Measurements from ENCODE around the gene PLTP.
A peak's percentile ranks its signal among the peaks of the same experiment; 100 is the strongest.

PLTP gene

DNA sequence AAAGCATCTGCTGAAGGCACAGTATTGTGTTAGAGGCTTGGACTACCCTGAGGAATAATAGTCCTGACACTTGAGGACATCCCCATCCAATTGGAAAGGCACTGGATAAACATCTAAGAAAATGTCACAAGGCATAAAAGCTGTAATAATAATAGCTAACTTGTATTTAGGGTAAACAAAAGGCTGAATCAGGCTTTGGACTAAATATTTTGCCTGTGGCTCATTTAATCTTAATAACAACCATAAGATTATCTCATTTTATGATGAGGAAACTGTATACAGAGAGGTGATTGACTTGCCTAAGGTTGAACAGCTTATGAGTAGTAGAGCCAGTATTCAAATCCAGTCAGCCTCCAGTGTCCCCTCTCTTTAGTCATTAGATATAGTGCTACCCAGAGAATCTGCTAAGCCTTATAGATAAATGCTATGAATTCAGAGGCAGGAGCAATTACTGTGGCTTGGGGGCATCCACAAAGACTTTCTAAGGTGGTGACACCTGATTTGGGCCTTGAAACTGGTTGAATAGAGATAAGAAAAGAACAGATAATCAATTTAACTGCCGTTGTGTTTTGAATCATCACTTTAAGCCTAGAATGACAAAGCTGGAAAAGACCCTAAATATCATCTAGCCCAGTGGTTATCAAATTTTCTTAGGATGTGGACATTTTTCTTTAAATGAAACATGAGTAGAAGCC is 38.4 kb downstream of the PLTP start:
- DNase-seq (ENCODE audit: low spot score) = no peak

DNA sequence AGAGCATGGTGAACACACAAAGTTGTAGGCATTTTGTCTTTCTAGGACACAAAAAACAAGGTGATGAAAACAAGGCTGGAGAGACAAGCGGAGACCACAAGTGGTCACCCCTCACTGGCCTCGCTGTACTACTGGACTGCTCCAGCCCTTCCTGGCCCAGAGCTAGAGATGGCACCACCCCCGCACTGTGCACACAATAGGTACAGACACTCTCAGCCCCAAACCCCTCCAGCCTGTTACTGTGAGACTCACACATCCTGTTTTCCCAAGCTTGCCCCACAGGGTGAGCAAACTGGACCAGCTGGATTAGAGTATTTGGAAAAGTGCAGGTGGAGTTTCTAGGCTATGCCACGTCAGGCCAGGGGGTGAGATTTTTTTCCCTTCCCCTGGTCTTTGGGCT is 39.3 kb downstream of the PLTP start:
- DNase-seq (ENCODE audit: low spot score) = no peak

- no peak for DNase-seq (ENCODE audit: low spot score)
Observed at GRCh38 chr20:45867819-45868176, 44.2 kb downstream of the PLTP start.

DNA sequence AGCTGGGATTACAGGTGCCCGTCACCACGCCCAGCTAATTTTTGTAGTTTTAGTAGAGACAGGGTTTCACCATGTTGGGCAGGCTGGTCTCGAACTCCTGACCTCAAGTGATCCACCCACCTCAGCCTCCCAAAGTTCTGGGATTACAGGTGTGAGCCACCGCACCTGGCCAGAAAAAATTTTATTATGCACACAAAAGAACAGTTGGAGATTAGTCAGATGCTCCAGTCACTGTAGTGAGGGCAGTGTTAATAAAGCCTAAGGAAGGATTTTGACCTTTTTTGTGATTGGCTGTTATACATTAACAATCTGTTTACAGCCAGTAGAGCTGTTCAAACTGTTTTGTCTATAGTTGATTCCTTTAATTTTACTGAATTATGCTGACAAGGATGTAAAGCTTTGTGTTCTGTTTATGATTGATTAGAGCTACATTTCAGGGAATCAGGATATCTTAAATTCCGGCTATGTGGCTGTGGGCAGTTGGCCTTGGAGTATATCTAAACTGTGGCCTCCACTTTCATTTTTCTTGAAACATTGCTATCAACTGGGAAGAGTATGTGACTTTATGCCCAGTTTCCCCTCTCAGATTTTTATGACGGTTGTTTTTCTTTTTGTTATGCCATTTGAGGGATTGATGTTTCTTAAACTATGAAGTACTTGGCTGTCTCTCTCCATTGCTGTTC is 44.7 kb downstream of the PLTP start:
- no peak for DNase-seq (ENCODE audit: low spot score)

DNA sequence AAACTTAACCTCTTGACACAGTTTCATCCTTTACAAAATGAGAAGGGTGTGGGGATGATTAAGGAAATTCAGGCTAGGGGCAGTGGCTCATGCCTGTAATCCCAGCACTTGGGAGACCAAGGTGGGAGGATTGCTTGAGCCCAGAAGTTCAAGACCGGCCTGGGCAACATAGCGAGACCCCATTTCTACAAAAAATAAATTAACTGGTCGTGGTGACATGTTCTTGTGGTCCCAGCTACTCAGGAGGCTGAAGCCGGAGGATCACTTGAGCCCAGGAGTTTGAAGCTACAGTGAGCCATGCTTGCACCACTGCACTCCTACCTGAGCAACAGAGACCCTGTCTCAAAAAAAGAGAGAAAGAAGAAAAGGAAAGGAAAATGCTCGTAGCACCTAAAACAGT is 45.5 kb downstream of the PLTP start:
- DNase-seq (ENCODE audit: low spot score) = no peak

- DNase-seq (ENCODE audit: low spot score) = no peak
Observed at GRCh38 chr20:45863543-45864470, 48.1 kb downstream of the PLTP start.

- no peak for DNase-seq (ENCODE audit: low spot score)
Observed at GRCh38 chr20:45861221-45862075, 50.5 kb downstream of the PLTP start.

DNA sequence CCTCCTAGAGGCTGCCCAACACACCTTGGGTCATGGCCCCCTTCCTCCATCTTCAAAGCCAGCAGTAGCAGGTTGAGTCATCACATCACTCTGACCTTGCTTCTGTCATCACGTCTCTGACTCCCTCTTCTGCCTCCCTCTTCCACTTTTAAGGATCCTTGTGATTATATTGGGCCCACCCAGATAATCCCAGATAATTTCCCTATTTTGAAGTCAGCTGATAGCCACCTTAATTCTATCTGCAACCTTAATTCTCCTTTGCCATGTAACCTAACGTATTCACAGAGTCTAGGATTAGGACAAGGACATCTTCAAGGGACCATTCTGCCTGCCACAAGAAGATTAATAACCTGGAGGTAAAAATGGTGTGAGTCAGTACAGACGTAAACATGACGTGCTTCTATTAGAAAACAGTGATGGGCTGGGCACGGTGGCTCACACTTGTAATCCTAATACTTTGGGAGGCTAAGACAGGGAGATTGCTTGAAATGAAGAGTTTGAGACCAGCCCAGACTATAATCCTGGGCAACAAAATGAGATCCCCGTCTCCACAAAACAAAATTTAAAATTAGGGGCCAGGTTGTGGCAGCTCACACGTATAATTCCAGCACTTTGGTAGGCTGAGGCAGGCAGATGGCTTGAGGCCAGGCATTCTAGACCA is 51.3 kb downstream of the PLTP start:
- DNase-seq (ENCODE audit: low spot score) = no peak

GRCh38 chr20:45859916-45860315 is 52.0 kb downstream of the PLTP start:
- DNase-seq (ENCODE audit: low spot score) = no peak

DNA sequence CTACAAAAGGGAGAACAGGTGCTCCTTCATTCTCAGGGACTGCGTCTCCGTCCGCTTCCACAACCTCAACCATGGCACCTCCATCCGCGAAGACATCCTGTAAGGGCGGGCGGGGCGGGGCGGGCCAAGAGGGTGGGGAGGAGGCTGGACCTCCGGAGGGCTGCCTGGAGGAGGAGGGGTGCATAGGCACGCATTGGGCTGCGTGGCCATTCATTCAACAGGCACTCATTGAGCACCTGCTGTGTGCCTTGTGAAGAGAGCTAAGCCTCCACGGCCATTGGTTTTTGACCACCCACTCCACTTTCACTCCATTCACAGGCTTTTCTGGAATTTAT is 54.1 kb downstream of the PLTP start:
- DNase-seq (ENCODE audit: low spot score) = no peak

GRCh38 chr20:45857114-45857881 is 54.7 kb downstream of the PLTP start, which contains the start of the genes ACOT8 and ZSWIM3:
TSS of gene ACOT8 (minus strand) at chr20:45857392. CDS start at chr20:45857315, 77 bp downstream.
TSS of gene ZSWIM3 (plus strand) at chr20:45857614. CDS start at chr20:45857826, 212 bp downstream.
- DNase-seq (ENCODE audit: low spot score) = peak; percentile 93

DNA sequence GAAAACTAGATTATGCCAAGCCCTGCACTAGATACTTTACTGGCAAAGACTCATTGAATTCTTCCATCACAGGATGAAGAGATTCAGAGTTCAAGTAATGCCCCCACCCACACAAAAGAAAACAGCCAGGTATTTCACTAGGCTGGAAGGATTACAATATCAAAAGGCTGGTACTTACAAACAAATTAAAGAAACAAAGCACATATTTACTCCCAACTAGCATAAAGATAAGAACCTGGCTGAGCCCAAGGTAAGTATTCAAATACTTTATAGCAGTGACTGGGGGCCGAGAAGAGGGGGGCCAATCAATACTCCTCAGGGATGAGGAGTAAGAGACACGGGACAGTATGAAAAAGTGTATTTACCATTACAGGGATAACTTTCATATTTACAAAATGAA is 58.5 kb downstream of the PLTP start:
- DNase-seq (ENCODE audit: low spot score) = no peak

GRCh38 chr20:45852326-45852725 is 59.6 kb downstream of the PLTP start:
- no peak for DNase-seq (ENCODE audit: low spot score)

DNA sequence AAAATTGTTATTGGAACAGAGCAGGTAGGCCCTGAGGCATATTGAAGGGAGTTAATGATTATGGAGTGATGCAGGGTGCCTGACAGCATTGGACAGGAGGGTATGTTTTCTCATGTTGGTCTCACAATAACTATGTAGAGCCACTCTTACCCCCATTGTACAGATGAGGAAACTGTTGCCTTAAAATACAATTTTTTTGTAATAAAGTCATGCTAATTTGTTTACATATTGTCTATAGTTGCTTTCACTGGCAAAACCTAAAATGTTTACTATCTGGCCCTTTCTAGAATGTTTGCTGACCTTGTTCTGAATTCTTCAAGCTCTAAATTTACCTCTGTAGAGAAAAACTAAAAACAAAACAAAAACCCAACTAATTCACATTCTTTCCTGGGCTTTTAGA is 60.5 kb downstream of the PLTP start:
- no peak for DNase-seq (ENCODE audit: low spot score)

DNA sequence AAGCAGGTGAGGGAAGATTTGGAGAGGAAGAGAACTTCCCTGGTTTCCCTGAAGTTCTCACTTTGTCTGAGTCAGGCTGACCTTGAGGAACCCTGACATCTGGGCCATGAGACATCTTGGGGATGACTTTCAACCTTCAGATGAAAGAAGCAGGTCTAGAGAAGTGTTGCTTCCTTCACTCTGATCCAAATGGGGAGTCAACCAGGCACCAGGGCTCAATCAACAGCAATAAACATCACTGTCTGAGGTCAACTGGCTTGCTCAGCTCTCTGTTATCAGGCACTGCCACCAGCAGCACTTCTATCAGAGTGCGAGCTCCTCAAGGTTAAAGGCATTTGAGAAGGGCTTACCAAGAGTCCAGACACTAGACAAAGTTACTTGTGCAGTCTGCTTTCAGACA is 61.0 kb downstream of the PLTP start:
- DNase-seq (ENCODE audit: low spot score) = no peak

GRCh38 chr20:45850238-45850637 is 61.7 kb downstream of the PLTP start:
- no peak for DNase-seq (ENCODE audit: low spot score)

DNA sequence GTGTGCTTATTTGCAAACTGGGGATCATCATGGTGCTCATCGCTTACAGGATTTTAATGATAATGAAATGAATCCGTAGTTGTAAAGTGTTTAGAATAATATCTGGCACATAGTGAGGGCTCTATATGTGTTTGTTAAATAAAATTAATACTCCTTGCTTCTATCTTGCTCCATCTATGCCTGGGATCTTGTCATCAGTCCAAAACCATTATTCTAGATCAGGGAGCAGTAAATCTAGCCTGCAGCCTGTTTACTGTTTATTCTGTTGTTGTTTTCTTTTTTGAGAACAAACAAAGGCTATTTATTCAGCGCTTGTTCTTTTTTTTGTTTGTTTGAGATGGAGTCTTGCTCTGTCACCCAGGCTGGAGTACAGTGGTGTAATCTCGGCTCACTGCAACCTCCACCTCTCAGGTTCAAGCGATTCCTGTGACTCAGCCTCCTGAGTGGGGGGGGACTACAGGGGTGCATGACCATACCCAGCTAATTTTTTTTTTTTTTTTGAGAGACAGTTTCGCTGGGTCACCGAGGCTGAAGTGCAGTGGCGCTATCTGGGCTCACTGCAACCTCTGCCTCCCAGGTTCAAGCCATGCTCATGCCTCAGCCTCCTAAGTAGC is 62.9 kb downstream of the PLTP start:
- no peak for DNase-seq (ENCODE audit: low spot score)

All from left forelimb (tissue), 1 donor.